Amniotic epithelial cell (primary cell): Measurements from ENCODE around the gene PNLIP.

Source experiments
- DNase-seq: peaks from one replicate; pipeline ENCODE4 v3.0.0-alpha.2; 2010; ENCODE audit warnings: low read depth

Gene PNLIP

DNA sequence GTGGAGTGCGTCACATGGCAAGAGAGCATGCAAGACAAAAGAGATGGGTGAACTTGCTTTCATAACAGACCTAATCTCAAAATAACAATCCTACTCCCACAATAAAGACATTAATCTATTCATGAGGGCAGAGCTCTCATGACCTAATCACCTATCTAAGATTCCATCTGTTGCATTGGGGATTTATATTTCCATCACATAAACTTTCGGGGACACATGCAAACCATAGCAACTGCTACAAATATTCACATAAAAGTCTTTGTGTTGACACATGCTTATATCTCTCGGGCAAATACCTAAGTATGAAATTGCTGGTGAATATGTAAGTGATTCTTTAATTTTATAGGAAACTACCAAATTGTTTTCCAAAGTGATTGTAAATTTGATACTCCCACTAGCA is 29.1 kb downstream of the PNLIP start:
- DNase-seq = no peak

DNA sequence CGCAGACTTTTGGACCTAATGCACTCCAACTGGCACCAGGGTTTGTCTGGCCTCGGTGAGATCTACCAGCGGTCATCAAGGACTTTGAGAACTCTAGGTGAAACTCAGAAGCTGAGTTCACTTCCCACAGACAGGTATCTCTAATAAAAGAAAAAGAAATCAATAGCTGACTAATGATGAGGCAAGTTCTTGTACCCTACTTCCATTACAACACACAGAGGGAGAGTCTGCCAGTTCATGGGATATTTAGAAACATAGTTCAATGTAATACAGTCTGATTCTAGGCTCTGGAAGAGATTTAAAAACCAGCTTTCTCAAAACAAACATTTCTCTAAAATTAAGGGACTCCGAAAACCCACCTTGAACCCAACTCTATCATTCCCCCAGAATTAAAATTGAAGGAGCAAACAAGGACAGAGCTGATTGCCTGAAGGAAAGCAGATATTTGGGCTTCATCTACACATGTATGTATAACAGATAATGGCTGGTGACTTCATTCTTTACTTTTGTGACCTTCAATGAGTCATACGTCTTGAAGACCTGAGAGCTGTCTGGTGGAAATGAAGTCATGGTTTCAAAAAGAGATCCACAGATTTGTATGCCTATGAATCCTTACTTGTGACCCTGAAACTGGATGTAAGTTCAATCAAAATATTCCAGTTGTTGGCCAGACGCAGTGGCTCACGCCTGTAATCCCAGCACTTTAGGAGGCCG is 42.3 kb downstream of the PNLIP start:
- no peak for DNase-seq

- no peak for DNase-seq
Observed at GRCh38 chr10:116588995-116589394, 43.3 kb downstream of the PNLIP start.

GRCh38 chr10:116589926-116590325 is 44.2 kb downstream of the PNLIP start:
- no peak for DNase-seq

DNA sequence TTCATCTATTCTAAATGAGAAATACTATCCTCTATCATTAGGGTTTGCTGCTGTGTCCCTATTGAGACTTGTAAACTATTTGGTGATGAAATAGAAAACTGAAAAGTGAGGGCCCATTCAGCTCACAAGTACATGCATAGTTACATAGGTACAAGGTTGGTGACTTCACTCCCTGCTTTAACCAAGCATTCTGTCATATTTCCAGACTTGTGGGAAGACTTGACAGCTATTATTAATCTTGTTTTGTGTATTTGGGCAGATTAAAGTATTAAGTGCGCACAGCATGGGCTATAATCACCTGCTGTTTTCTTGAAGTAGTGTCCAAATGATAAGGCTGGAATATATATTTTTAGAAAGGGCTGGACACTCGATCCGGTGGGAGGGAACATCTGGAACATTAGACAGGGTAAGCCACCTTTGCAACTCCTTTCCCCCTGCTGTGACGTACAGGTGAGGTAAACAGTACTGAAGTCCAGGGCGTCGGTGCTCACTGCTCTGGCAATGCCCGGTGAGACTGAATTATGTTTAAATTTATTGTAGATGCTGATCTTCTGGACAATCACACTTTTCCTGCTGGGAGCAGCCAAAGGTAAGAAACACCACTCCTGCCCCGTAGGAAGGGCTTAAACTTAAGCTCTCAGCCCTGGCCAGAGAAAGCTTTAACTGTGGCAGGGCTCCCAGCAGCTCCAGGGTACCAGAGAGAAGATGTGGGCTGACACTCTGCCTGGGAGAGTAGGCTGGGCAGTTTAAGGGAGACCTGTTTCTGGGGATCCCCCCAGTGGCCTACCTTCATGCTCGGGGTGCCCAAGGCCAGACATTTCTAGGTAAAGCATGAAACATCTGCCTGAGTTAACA is 45.1 kb downstream of the PNLIP start, which contains the start of gene PNLIPRP1:
Gene PNLIPRP1, plus strand, starts transcription at position 370 of the 855 bp plus-strand sequence. Its CDS starts 171 bp downstream, at position 541.
- DNase-seq = no peak

GRCh38 chr10:116593139-116593740 is 47.5 kb downstream of the PNLIP start:
- no peak for DNase-seq

DNA sequence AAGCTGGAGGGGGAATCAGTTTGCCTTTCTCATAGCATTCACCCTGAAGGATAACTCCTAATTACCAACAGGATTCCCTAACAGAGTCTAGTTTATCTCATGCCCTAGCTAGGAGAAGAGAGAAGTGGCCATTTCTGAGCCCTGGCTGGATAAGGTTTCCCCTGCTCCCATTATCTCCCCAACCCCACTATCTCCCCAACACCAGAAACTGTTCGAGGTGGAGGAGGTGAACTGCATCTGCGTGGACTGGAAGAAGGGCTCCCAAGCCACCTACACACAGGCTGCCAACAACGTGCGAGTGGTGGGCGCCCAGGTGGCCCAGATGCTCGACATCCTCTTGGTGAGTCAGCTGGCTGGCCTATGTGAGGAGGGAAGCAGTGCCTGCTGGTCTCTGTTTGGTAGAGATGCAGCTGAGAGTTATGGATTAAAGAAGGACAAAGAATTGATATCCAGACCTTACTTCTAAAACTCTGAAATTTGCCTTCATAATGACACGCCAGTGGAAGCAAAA is 48.8 kb downstream of the PNLIP start:
- DNase-seq = no peak

DNA sequence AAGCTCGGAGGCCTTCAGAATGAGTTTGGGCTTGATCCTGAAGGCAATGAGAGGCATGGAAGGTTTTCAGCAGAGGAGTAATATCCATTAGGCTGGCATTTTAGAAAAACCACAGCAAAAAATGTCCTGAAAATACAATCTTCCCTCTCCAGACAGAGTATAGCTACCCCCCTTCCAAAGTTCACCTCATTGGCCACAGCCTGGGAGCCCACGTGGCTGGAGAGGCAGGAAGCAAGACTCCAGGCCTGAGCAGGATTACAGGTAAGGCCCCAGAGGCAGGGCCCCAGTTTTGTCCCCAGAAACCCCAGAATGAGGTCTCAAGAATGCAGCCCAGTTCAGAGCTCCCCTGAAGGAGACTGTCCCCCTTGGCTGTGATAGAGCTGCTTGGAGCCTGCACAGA is 50.3 kb downstream of the PNLIP start:
- DNase-seq = no peak

- no peak for DNase-seq
Observed at GRCh38 chr10:116597543-116597942, 51.8 kb downstream of the PNLIP start.

DNA sequence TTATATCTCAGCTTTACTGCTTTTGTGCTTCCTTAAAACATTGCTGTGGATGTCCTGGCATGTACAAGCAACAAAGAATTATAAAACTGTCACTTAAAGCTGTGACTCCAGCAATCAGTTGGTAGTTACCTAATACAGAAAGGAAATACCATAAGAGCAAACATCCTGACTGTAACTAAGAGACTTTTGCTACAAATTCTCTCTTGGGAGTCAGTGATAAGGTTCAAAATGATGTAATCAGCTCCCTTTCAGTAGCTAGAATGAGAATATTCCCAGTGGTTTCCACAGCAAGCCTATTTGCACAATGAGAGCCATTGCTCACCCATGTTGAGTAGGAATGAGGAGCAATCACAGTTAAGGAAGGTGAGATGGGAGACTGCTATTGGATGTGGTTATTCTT is 52.6 kb downstream of the PNLIP start:
- no peak for DNase-seq

DNA sequence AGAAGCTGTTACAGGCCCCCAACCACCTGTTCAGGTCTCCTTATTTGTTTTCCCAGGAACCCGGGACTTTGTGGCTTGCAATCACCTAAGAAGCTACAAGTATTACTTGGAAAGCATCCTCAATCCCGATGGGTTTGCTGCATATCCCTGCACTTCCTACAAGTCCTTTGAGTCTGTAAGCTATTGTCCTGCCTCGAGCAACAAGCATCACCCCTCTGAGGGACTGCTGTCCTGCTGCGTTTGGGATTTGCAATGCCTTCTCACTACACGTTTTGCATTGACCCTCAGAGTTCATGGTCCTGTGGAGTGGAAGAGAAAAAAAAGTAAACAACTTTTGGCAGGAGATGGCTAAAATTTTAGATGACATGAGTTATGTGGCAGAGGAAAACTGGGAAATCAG is 54.3 kb downstream of the PNLIP start:
- no peak for DNase-seq

DNA sequence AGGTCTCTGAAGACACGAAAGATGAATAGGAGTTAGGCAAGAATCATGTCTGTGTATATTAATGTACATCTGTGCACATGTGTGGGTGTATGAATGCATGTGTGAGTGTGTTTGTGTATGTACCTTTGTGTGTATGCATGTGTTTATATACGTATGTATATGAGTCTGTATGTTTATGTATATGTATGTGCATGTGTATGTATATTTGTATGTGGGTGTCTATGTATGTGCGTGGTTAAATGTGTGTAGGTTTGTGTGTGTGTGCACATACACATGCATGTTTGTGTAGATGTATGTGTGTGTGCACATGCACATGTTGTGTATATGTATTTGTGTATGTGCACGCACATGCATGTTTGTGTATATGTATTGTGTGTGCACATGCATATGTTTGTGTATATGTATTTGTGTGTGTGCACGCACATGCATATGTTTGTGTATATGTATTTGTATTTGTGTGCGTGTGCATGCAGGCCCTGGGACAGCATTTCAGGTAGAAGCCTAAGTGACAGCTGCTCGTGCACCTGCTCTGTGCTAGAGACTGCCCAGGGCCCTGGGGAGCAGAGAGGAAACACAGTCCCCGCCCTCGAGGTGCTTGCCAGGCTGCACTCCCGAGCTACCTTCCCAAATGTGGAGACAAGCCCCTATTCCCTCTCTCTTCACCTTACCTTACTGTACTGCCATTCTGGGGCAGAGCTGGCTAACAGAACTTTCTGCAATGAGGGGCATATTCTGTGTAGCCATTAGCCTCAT is 57.1 kb downstream of the PNLIP start:
- no peak for DNase-seq

GRCh38 chr10:116606061-116606483 is 60.3 kb downstream of the PNLIP start:
- no peak for DNase-seq

GRCh38 chr10:116607336-116607735 is 61.6 kb downstream of the PNLIP start:
- DNase-seq = no peak

GRCh38 chr10:116608686-116609594 is 63.2 kb downstream of the PNLIP start:
- DNase-seq = no peak

- no peak for DNase-seq
Observed at GRCh38 chr10:116610443-116611152, 64.9 kb downstream of the PNLIP start.

DNA sequence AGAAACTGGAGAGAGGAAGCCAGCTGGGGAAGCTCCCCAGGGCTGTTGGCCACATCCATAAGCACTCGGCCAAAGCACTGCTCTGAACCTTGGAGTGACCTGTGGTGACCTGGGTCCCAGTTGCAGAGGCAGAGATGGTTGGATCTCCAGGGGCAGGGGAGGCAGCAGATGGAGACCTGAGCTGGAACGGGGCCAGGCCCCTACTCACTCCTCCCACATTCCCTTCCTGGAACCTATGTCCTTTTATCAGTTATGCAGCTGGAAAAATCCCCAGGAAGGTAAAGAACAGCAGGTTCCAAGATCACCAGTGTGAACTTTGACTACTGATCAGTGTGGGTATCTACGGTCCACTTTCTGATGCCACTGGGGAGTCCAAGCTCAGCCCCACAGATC is 65.4 kb downstream of the PNLIP start:
- no peak for DNase-seq

- DNase-seq = no peak
Observed at GRCh38 chr10:116612107-116612769, 66.5 kb downstream of the PNLIP start.

- no peak for DNase-seq
Observed at GRCh38 chr10:116613471-116613870, 67.7 kb downstream of the PNLIP start.

DNA sequence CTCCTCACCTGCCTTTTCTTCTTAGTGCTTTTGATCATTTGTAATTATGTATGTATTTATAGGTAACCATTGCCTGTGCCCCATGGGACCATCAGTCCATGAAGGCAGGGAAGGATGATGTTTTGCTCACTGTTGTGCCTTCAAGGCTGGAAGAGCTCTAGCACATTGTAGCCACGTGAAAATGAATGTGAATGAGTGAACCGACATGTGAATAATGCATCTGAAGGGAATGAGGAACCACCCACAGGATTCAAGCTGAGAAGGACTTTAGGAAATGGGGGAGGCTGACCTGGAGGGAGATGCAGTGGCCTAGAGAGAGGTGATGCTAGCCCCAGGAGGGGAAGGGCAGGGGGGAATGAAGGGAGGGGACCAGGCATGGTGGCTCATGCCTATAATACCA is 69.1 kb downstream of the PNLIP start:
- no peak for DNase-seq
